Thyroid gland (tissue), 4 donors: ENCODE measurements around the gene PTPN4. TPM values are rescaled to one million over a fixed set of nuclear protein-coding genes. Genes with fewer than 3 reads are reported as not detected.

Source experiments
- DNase-seq, 2 donors: peaks; one replicate each; pipeline ENCODE4 v3.0.0-alpha.2; 2019
- H3K27ac ChIP-seq, 3 donors: fragments of 200-600 bp; sonication (generic); 1 replicate in 2 of 3; 2 replicates in 1 of 3; pipeline ENCODE4 v1.5.1; 2016 to 2019; ENCODE audit warnings: mild to moderate bottlenecking in 1 of 3, moderate library complexity in 1 of 3
- H3K27me3 ChIP-seq: fragments of 200-600 bp; sonication (generic); one replicate; pipeline ENCODE4 v1.5.1; 2019
- H3K36me3 ChIP-seq, 2 donors: fragments of 200-600 bp; sonication (generic); one replicate each; pipeline ENCODE4 v1.5.1; 2016 to 2019
- H3K4me1 ChIP-seq, 2 donors: fragments of 200-600 bp; sonication (generic); one replicate each; pipeline ENCODE4 v1.5.1; 2017 to 2019
- H3K4me3 ChIP-seq, 3 donors: fragments of 200-600 bp; sonication (generic); replicated peaks in 1 of 3; 1 replicate in 2 of 3; 2 replicates in 1 of 3; pipeline ENCODE4 v1.5.1; 2016; ENCODE audit warnings: mild to moderate bottlenecking in 1 of 3
- H3K9me3 ChIP-seq: fragments of 200-600 bp; sonication (generic); one replicate; pipeline ENCODE4 v1.5.1; 2017
- CTCF ChIP-seq, 6 experiments: fragments of 200-600 bp in 3 of 6; fragments of 450-650 bp in 3 of 6; sonication (generic) in 3 of 6; IDR thresholded peaks; one replicate each; pipeline ENCODE4 v1.5.1; 2016 to 2019; ENCODE audit warnings: antibody characterized with exemption in 6 of 6, mild to moderate bottlenecking in 2 of 6, inconsistent platforms in 1 of 6, moderate library complexity in 1 of 6
- POLR2A ChIP-seq, 2 donors: fragments of 450-650 bp; IDR thresholded peaks; one replicate each; pipeline ENCODE4 v1.6.1; 2017; ENCODE audit warnings: antibody characterized with exemption in 2 of 2, mild to moderate bottlenecking in 2 of 2, moderate library complexity in 1 of 2
- WGBS, 2 donors: methylation state at CpG; one replicate each; pipeline ENCODE4 v1.1.5; 2017; 5-methylcytosine and 5-hydroxymethylcytosine counted together
- intact Hi-C: fragments of 100-400 bp; cut with DNase I; formaldehyde crosslinking; loops from one replicate; pipeline ENCODE4 v1.15.1; 2023
- total RNA-seq, 4 donors: library from RNA; depleted of rRNA; stranded (reverse); fragments of >200 nt; gene quantifications; one replicate each; pipeline ENCODE4 v1.2.3, GENCODE V29; 2016

Gene PTPN4
- total RNA-seq, 4 donors from 2014 or later: 79.1 to 131 (median 114) TPM

- no peak for TF ChIP-seq CTCF (IDR thresholded peaks at IDR 0.05)
- no peak for TF ChIP-seq POLR2A (IDR thresholded peaks at IDR 0.05)
- 89 to 93% methylated on average over 15 of the region's 15 CpGs for WGBS, 2 donors
Observed at GRCh38 chr2:120029672-120030640, 270.2 kb downstream of the PTPN4 start.

GRCh38 chr2:120032297-120032696, 272.6 kb downstream of the PTPN4 start:
- Histone ChIP-seq H3K4me1 (peaks cover 10% of the 10 kb centered on the region in 2 donors), H3K36me3 (no peaks in the 10 kb centered on the region), H3K27ac (no peak overlapping the region), H3K4me3 (no peak overlapping the region), H3K9me3 (no peaks in the 10 kb centered on the region), H3K27me3 (no peaks in the 10 kb centered on the region)
- TF ChIP-seq POLR2A (IDR thresholded peaks at IDR 0.05) (no peak), CTCF (IDR thresholded peaks at IDR 0.05) (no peak)
- no peak for DNase-seq
- intact Hi-C loops: no loop called here
- WGBS, 2 donors: 79 to 89% methylated on average over 3 of the region's 3 CpGs

More at GRCh38 chr2:120029672-120030640, 270.2 kb downstream of the PTPN4 start:
- no peaks in the 10 kb centered on the region for H3K36me3 ChIP-seq
- peaks cover 5 to 10% of the 10 kb centered on the region in 2 donors for H3K4me1 ChIP-seq
- H3K27me3 ChIP-seq: no peaks in the 10 kb centered on the region
- no peak overlapping the region for H3K4me3 ChIP-seq
- no peaks in the 10 kb centered on the region for H3K9me3 ChIP-seq
- intact Hi-C loops: no loop called here
- no peak for DNase-seq
- no peak overlapping the region for H3K27ac ChIP-seq

Other genes starting within 250 kb of the PTPN4 start
- not detected for gene SCTR, start 235.4 kb upstream of the PTPN4 start, total RNA-seq
- gene CFAP221, start 215.5 kb upstream of the PTPN4 start, total RNA-seq: 10 to 100 TPM in 2 of 4 donors, 1 to 10 TPM in 2; 1.6 to 13.1 (median 9.7) TPM
- gene TMEM177, start 80.7 kb upstream of the PTPN4 start, total RNA-seq: 10 to 100 TPM in 3 of 4 donors, 1 to 10 TPM in 1; 6.2 to 24.3 (median 14.1) TPM